NCI-H2227 treated with DMSO at 0.1 percent for 48 hours (cell line): ENCODE measurements around the gene PBLD.

Source experiments
- DNase-seq: peaks from one replicate; lab custom pipeline; 2025; lab: John Stamatoyannopoulos, UW

The PBLD gene

DNA sequence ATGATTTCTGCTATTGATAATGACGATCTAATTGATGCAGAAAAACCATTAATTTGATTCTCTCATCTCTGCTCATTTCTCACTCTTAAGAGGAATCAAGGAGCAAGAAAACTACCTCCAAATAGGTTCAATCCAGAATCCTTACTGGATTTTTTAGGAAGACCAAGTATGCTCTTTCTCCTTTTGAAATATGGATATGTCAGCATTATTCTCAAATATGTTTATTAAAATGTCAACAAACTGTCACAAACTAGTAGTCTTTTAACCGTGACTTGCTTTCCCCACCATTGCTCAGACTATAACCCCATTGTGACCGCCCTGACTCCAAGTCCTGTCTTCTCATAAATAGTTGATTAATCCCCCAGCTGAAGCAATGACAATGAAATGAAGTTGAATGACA is 99.7 kb downstream of the PBLD start:
- no peak for DNase-seq
